Measurements from ENCODE around the gene LRSAM1.
"Not testable (repeated sequence)": the region's sequence is repeated elsewhere in the genome, so short reads cannot be mapped to it uniquely, and the experiment has no call there.

The LRSAM1 gene

GRCh38 chr9:127452691-127453090 lies 1.4 kb downstream of the LRSAM1 start:
- H3K4me3 ChIP-seq (replicated peaks in 1 of 2; ENCODE audit: low read depth in 2 of 2, low read length in 2 of 2), result peak overlapping the region in 1 of 2 donors; percentile 74
- TF ChIP-seq CTCF (IDR thresholded peaks at IDR 0.05; ENCODE audit: low read depth, low read length), result no peak

GRCh38 chr9:127455324-127455992 lies 4.1 kb downstream of the LRSAM1 start:
- peak; percentile 37 for TF ChIP-seq CTCF (IDR thresholded peaks at IDR 0.05; ENCODE audit: low read depth, low read length)
- no peak overlapping the region for H3K4me3 ChIP-seq (replicated peaks in 1 of 2; ENCODE audit: low read depth in 2 of 2, low read length in 2 of 2)
- DNase-seq (ENCODE audit: low read depth in 2 of 2), result no peak

More at GRCh38 chr9:127452691-127453090, 1.4 kb downstream of the LRSAM1 start:
- DNase-seq (ENCODE audit: low read depth in 2 of 2), result peak; percentile 22 to 72

- no peak for TF ChIP-seq CTCF (IDR thresholded peaks at IDR 0.05; ENCODE audit: low read depth, low read length)
- H3K4me3 ChIP-seq (replicated peaks in 1 of 2; ENCODE audit: low read depth in 2 of 2, low read length in 2 of 2), result no peak overlapping the region
- DNase-seq (ENCODE audit: low read depth in 2 of 2), result no peak
Measured at GRCh38 chr9:127457191-127457878, 6.0 kb downstream of the LRSAM1 start.

GRCh38 chr9:127458921-127459320 lies 7.6 kb downstream of the LRSAM1 start:
- no peak for DNase-seq (ENCODE audit: low read depth in 2 of 2)
- no peak for TF ChIP-seq CTCF (IDR thresholded peaks at IDR 0.05; ENCODE audit: low read depth, low read length)
- H3K4me3 ChIP-seq (replicated peaks in 1 of 2; ENCODE audit: low read depth in 2 of 2, low read length in 2 of 2), result no peak overlapping the region

- no peak for DNase-seq (ENCODE audit: low read depth in 2 of 2)
- TF ChIP-seq CTCF (IDR thresholded peaks at IDR 0.05; ENCODE audit: low read depth, low read length), result no peak
- no peak overlapping the region for H3K4me3 ChIP-seq (replicated peaks in 1 of 2; ENCODE audit: low read depth in 2 of 2, low read length in 2 of 2)
Measured at GRCh38 chr9:127463382-127463781, 12.1 kb downstream of the LRSAM1 start.

- no peak for TF ChIP-seq CTCF (IDR thresholded peaks at IDR 0.05; ENCODE audit: low read depth, low read length)
- no peak overlapping the region for H3K4me3 ChIP-seq (replicated peaks in 1 of 2; ENCODE audit: low read depth in 2 of 2, low read length in 2 of 2)
- DNase-seq (ENCODE audit: low read depth in 2 of 2), result peak; percentile 36 to 51
Measured at GRCh38 chr9:127463911-127464310, 12.6 kb downstream of the LRSAM1 start.

- DNase-seq (ENCODE audit: low read depth in 2 of 2); H3K4me3 ChIP-seq (replicated peaks in 1 of 2; ENCODE audit: low read depth in 2 of 2, low read length in 2 of 2): not testable (repeated sequence)
Measured at GRCh38 chr9:127466407-127466917, 15.2 kb downstream of the LRSAM1 start.

All from cardiac fibroblast (primary cell).